WTC11 (cell line): ENCODE data around the gene CREB3.

Source experiments
- ATF1 ChIP-seq: sonication (generic); formaldehyde crosslinking; IDR thresholded peaks from 2 replicates; pipeline ENCODE4 v1.8.1; 2023; ENCODE audit warnings: mild to moderate bottlenecking, moderate library complexity, missing genetic modification reagents
- ATF6 ChIP-seq: sonication (generic); formaldehyde crosslinking; IDR thresholded peaks from 2 replicates; pipeline ENCODE4 v1.8.1; 2023; ENCODE audit warnings: mild to moderate bottlenecking, missing genetic modification reagents
- ZNF138 ChIP-seq: sonication (generic); formaldehyde crosslinking; conservative IDR thresholded peaks from 2 replicates; pipeline ENCODE4 v1.8.1; 2022; ENCODE audit warnings: mild to moderate bottlenecking, moderate library complexity, missing genetic modification reagents
- TF ChIP-seq, protein P1 (sequence below): fragments of 200-600 bp; IDR thresholded peaks from 2 replicates; pipeline ENCODE4 v1.8.0; 2022; ENCODE audit warnings: antibody characterized with exemption
- TF ChIP-seq, protein P2 (sequence below): sonication (generic); formaldehyde crosslinking; IDR thresholded peaks from 2 replicates; pipeline ENCODE4 v1.8.1; 2023; ENCODE audit warnings: mild to moderate bottlenecking, missing genetic modification reagents, borderline replicate concordance

DNA sequence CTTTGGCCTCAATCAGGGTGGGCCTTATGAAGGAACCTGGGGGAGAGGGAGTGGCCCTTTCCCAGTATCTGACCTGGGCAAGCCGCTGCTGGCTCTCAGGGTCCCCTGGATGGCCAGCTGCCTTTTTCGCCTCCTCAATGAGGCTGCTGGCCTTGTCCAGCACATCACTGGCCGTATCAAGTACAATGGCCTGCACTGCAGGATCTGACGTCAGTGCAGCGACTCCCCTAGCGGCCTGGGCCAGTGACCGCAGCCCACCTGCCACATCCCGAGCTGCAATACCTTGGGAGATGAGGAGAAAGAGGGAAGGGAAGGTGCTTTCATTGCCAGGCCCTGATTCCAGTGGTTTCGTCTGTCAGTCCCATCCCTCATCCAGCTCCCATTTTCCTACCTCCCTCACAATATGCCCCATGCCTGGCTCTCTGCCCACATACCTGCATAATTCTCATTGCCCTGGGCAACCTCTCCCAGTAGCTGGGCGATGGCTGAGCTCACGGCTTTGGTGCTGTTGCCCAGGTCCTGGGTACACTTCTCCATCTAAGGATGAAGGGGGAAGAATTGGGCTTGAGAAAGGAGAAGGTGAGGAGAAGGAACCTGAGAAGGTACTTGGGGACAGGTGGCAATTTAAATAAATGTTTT is 19.6 kb upstream of the CREB3 start:
- TF ChIP-seq ZNF138 (CRISPR knock-in tag), result no peak
- TF ChIP-seq, protein P1, sequence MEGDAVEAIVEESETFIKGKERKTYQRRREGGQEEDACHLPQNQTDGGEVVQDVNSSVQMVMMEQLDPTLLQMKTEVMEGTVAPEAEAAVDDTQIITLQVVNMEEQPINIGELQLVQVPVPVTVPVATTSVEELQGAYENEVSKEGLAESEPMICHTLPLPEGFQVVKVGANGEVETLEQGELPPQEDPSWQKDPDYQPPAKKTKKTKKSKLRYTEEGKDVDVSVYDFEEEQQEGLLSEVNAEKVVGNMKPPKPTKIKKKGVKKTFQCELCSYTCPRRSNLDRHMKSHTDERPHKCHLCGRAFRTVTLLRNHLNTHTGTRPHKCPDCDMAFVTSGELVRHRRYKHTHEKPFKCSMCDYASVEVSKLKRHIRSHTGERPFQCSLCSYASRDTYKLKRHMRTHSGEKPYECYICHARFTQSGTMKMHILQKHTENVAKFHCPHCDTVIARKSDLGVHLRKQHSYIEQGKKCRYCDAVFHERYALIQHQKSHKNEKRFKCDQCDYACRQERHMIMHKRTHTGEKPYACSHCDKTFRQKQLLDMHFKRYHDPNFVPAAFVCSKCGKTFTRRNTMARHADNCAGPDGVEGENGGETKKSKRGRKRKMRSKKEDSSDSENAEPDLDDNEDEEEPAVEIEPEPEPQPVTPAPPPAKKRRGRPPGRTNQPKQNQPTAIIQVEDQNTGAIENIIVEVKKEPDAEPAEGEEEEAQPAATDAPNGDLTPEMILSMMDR, result 0 out of 2 replicates have a peak, but pooled peaks have one; percentile 20
- TF ChIP-seq ATF6, result no peak
- TF ChIP-seq, protein P2, sequence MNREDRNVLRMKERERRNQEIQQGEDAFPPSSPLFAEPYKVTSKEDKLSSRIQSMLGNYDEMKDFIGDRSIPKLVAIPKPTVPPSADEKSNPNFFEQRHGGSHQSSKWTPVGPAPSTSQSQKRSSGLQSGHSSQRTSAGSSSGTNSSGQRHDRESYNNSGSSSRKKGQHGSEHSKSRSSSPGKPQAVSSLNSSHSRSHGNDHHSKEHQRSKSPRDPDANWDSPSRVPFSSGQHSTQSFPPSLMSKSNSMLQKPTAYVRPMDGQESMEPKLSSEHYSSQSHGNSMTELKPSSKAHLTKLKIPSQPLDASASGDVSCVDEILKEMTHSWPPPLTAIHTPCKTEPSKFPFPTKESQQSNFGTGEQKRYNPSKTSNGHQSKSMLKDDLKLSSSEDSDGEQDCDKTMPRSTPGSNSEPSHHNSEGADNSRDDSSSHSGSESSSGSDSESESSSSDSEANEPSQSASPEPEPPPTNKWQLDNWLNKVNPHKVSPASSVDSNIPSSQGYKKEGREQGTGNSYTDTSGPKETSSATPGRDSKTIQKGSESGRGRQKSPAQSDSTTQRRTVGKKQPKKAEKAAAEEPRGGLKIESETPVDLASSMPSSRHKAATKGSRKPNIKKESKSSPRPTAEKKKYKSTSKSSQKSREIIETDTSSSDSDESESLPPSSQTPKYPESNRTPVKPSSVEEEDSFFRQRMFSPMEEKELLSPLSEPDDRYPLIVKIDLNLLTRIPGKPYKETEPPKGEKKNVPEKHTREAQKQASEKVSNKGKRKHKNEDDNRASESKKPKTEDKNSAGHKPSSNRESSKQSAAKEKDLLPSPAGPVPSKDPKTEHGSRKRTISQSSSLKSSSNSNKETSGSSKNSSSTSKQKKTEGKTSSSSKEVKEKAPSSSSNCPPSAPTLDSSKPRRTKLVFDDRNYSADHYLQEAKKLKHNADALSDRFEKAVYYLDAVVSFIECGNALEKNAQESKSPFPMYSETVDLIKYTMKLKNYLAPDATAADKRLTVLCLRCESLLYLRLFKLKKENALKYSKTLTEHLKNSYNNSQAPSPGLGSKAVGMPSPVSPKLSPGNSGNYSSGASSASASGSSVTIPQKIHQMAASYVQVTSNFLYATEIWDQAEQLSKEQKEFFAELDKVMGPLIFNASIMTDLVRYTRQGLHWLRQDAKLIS (CRISPR knock-in tag), result no peak
- no peak for TF ChIP-seq ATF1
